Mesothelial cell of epicardium (in vitro differentiated cells): ENCODE data around the gene PRIMA1. TPM values are rescaled to one million over a fixed set of nuclear protein-coding genes. Genes with fewer than 3 reads are reported as not detected.
A peak's percentile ranks its signal among the peaks of the same experiment; 100 is the strongest.
"Not testable (repeated sequence)": the region's sequence is repeated elsewhere in the genome, so short reads cannot be mapped to it uniquely, and the experiment has no call there.

ENCODE experiments used
- DNase-seq, 2 experiments: peaks; one replicate each; pipeline ENCODE4 v3.0.0; 2021; ENCODE audit warnings: low spot score in 2 of 2; ENCODE audit not compliant: unreplicated experiment in 2 of 2
- H3K27ac Mint-ChIP-seq: 2 replicates; pipeline ENCODE4 v1.8.0; 2021; ENCODE audit warnings: mixed read lengths
- H3K27me3 Mint-ChIP-seq: 2 replicates; pipeline ENCODE4 v1.8.0; 2021; ENCODE audit warnings: low read depth, mixed read lengths
- H3K36me3 Mint-ChIP-seq: 2 replicates; pipeline ENCODE4 v1.8.0; 2021; ENCODE audit warnings: mixed read lengths
- H3K4me1 Mint-ChIP-seq: 2 replicates; pipeline ENCODE4 v1.8.0; 2021; ENCODE audit warnings: mixed read lengths
- H3K4me3 Mint-ChIP-seq: 2 replicates; pipeline ENCODE4 v1.8.0; 2021; ENCODE audit warnings: mild to moderate bottlenecking, moderate library complexity, mixed read lengths
- H3K9me3 Mint-ChIP-seq: 2 replicates; pipeline ENCODE4 v1.8.0; 2021; ENCODE audit warnings: mixed read lengths
- CTCF ChIP-seq: fragments of 200-600 bp; sonication (generic); IDR thresholded peaks from one replicate; pipeline ENCODE4 v1.5.0; 2021; ENCODE audit warnings: antibody characterized with exemption; ENCODE audit not compliant: unreplicated experiment
- total RNA-seq: library from RNA; stranded (reverse); gene quantifications from 3 replicates; pipeline ENCODE4 v1.2.1, GENCODE V29; 2021

PRIMA1 gene
- total RNA-seq, 1 donor from 2014 or later = 2.3 TPM

DNA sequence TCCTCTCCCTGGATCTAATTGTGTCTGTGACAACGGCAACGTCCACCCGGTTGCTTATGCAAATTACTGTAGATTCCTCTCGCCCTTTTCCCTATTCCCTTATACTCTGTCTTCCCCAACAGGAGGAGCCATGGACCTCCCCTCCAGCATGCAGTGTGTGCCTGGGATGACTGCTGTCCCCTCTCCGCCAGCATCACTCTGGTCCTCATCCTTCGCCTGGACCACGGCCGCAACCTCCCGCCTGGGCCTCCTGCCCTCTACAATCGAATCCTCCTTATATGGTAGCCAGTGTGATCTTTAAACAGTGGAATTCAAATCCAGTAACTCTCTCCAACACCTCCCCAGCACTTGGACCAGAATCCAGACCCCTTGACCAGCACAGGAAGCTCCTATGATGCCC lies 30.6 kb upstream of the PRIMA1 start:
- H3K36me3 Mint-ChIP-seq = no peaks in the 10 kb centered on the region
- DNase-seq = no peak
- H3K9me3 Mint-ChIP-seq = peaks cover 19% of the 10 kb centered on the region
- no peaks in the 10 kb centered on the region for H3K4me1 Mint-ChIP-seq
- H3K27ac Mint-ChIP-seq = no peak overlapping the region
- no peak overlapping the region for H3K4me3 Mint-ChIP-seq
- TF ChIP-seq CTCF = no peak
- peaks cover 15% of the 10 kb centered on the region for H3K27me3 Mint-ChIP-seq

DNA sequence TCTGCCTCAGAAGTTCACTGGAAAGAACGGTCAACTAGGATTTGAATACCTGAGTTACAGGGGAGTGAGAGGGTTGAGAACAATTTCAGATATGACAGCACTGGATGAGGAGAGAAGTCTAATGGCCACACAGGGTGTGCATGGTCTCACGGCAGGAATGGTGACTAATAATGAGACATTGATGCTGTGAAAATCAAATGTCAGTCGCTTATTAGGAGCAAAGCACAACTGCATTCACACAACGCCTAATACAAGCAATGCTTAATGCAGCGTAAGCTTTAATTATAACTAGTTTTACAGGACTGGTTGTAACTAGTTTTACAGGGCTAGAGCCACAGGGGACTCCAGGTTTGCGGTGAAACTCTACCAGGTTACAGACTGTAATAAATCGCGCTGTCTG lies 23.4 kb upstream of the PRIMA1 start:
- TF ChIP-seq CTCF = no peak
- Mint-ChIP-seq H3K36me3 (no peaks in the 10 kb centered on the region), H3K4me1 (no peaks in the 10 kb centered on the region), H3K9me3 (peaks cover 59% of the 10 kb centered on the region), H3K27ac (no peak overlapping the region), H3K27me3 (no peaks in the 10 kb centered on the region), H3K4me3 (no peak overlapping the region)
- DNase-seq = no peak

DNA sequence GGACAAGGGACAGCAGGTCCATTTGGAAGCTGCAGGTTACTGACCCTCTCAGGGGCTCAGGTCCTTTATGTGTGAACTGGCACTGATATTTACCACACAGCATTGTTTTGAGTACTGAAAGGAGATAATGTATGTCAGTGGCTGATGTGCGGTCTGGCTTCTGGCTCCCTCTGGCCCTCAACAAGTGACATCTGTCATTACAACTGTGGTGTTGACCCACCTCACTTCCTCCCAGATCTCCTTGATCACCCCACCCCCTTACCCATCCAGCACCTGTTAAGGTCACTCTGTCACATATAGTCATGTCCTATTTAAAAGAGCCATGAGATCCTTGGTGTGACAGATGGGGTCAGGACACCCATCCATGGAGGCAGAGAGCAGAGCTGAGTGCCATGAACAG lies 22.7 kb upstream of the PRIMA1 start:
- TF ChIP-seq CTCF = no peak
- DNase-seq = no peak
- no peak overlapping the region for H3K27ac Mint-ChIP-seq
- no peaks in the 10 kb centered on the region for H3K4me1 Mint-ChIP-seq
- H3K9me3 Mint-ChIP-seq = peaks cover 59% of the 10 kb centered on the region
- H3K27me3 Mint-ChIP-seq = no peaks in the 10 kb centered on the region
- no peak overlapping the region for H3K4me3 Mint-ChIP-seq
- H3K36me3 Mint-ChIP-seq = no peaks in the 10 kb centered on the region

GRCh38 chr14:93809491-93810420 lies 21.5 kb upstream of the PRIMA1 start:
- H3K27me3 Mint-ChIP-seq, DNase-seq, H3K4me1 Mint-ChIP-seq, H3K4me3 Mint-ChIP-seq, H3K27ac Mint-ChIP-seq, H3K36me3 Mint-ChIP-seq: not testable (repeated sequence)
- peaks cover 47% of the 10 kb centered on the region for H3K9me3 Mint-ChIP-seq

GRCh38 chr14:93804654-93805053 lies 16.4 kb upstream of the PRIMA1 start:
- no peak for DNase-seq
- Mint-ChIP-seq H3K27me3 (peaks cover 6% of the 10 kb centered on the region), H3K27ac (no peak overlapping the region), H3K4me3 (no peak overlapping the region), H3K36me3 (no peaks in the 10 kb centered on the region), H3K4me1 (no peaks in the 10 kb centered on the region), H3K9me3 (peaks cover 14% of the 10 kb centered on the region)
- peak; percentile 23 for TF ChIP-seq CTCF

GRCh38 chr14:93803408-93804318 lies 15.4 kb upstream of the PRIMA1 start:
- Mint-ChIP-seq H3K4me1 (no peaks in the 10 kb centered on the region), H3K4me3 (no peak overlapping the region), H3K27ac (no peak overlapping the region), H3K36me3 (no peaks in the 10 kb centered on the region), H3K27me3 (peaks cover 12% of the 10 kb centered on the region), H3K9me3 (peaks cover 6% of the 10 kb centered on the region)
- no peak for TF ChIP-seq CTCF
- no peak for DNase-seq
